SK-N-SH treated with all-trans-retinoic acid at 6 μM for 48 hours (cell line): ENCODE data around the gene MACROD1.
"Not testable (repeated sequence)": the region's sequence is repeated elsewhere in the genome, so short reads cannot be mapped to it uniquely, and the experiment has no call there.

Experiments
- ATAC-seq: fragments of 200-7000 bp; cut with Tn5 transposase; 3 replicates; pipeline ENCODE4 v1.9.1; 2020; ENCODE audit warnings: mild to moderate bottlenecking, moderate library complexity
- ARNTL ChIP-seq: fragments of 450-650 bp; formaldehyde crosslinking; IDR thresholded peaks from 2 replicates; pipeline ENCODE4 v1.5.0; 2020; ENCODE audit warnings: low read depth, mild to moderate bottlenecking, moderate library complexity, borderline replicate concordance
- BACH2 ChIP-seq: fragments of 250-450 bp; sonication (Bioruptor Pico); IDR thresholded peaks from 2 replicates; pipeline ENCODE4 v1.9.0; 2021; ENCODE audit warnings: mild to moderate bottlenecking, borderline replicate concordance
- CREB5 ChIP-seq: fragments of 250-450 bp; sonication (Bioruptor Pico); IDR thresholded peaks from 2 replicates; pipeline ENCODE4 v1.5.1; 2020; ENCODE audit warnings: low read depth, mild to moderate bottlenecking, moderate library complexity
- CSDC2 ChIP-seq: fragments of 250-450 bp; sonication (Bioruptor Pico); IDR thresholded peaks from 2 replicates; pipeline ENCODE4 v1.5.0; 2020; ENCODE audit warnings: mild to moderate bottlenecking, moderate library complexity
- CSRNP3 ChIP-seq: fragments of 250-450 bp; sonication (Bioruptor Pico); IDR thresholded peaks from 2 replicates; pipeline ENCODE4 v1.5.1; 2021; ENCODE audit warnings: mild to moderate bottlenecking, moderate library complexity
- GLIS3 ChIP-seq: fragments of 250-450 bp; sonication (Bioruptor Pico); IDR thresholded peaks from 2 replicates; pipeline ENCODE4 v1.5.0; 2020; ENCODE audit warnings: mild to moderate bottlenecking, moderate library complexity
- OSR1 ChIP-seq: fragments of 250-450 bp; sonication (Bioruptor Pico); IDR thresholded peaks from 2 replicates; pipeline ENCODE4 v1.8.0; 2022; ENCODE audit warnings: moderate library complexity, mild to moderate bottlenecking, inconsistent platforms
- PATZ1 ChIP-seq: fragments of 250-450 bp; sonication (Bioruptor Pico); IDR thresholded peaks from 2 replicates; pipeline ENCODE4 v1.8.0; 2020; ENCODE audit warnings: mild to moderate bottlenecking, moderate library complexity, borderline replicate concordance
- POU6F1 ChIP-seq: fragments of 250-450 bp; sonication (Bioruptor Pico); IDR thresholded peaks from 2 replicates; pipeline ENCODE4 v1.8.0; 2021; ENCODE audit warnings: low read depth, mild to moderate bottlenecking, moderate library complexity, borderline replicate concordance
- PPARA ChIP-seq: fragments of 250-450 bp; sonication (Bioruptor Pico); IDR thresholded peaks from 2 replicates; pipeline ENCODE4 v1.5.0; 2020; ENCODE audit warnings: mild to moderate bottlenecking, borderline replicate concordance
- RARB ChIP-seq: fragments of 250-450 bp; sonication (Bioruptor Pico); IDR thresholded peaks from 2 replicates; pipeline ENCODE4 v1.8.0; 2021; ENCODE audit warnings: mild to moderate bottlenecking, moderate library complexity
- TCF4 ChIP-seq: fragments of 250-450 bp; sonication (Bioruptor Pico); IDR thresholded peaks from 2 replicates; pipeline ENCODE4 v1.8.0; 2021; ENCODE audit warnings: mild to moderate bottlenecking, moderate library complexity, borderline replicate concordance
- TOX ChIP-seq: fragments of 250-450 bp; sonication (Bioruptor Pico); IDR thresholded peaks from 2 replicates; pipeline ENCODE4 v1.8.0; 2021; ENCODE audit warnings: mild to moderate bottlenecking, moderate library complexity, borderline replicate concordance
- ZFP3 ChIP-seq: fragments of 250-450 bp; sonication (Bioruptor Pico); IDR thresholded peaks from 2 replicates; pipeline ENCODE4 v1.5.0; 2020; ENCODE audit warnings: mild to moderate bottlenecking, moderate library complexity
- ZFP30 ChIP-seq: fragments of 450-650 bp; formaldehyde crosslinking; IDR thresholded peaks from 2 replicates; pipeline ENCODE4 v1.5.0; 2022; ENCODE audit warnings: mild to moderate bottlenecking, moderate library complexity
- ZNF565 ChIP-seq: fragments of 450-650 bp; formaldehyde crosslinking; conservative IDR thresholded peaks from 2 replicates; pipeline ENCODE4 v1.5.0; 2020; ENCODE audit warnings: low read depth, mild to moderate bottlenecking, moderate library complexity
- ZNF70 ChIP-seq: fragments of 450-650 bp; formaldehyde crosslinking; IDR thresholded peaks from 2 replicates; pipeline ENCODE4 v1.5.0; 2020; ENCODE audit warnings: mild to moderate bottlenecking, moderate library complexity
- ZNF8 ChIP-seq: fragments of 450-650 bp; formaldehyde crosslinking; IDR thresholded peaks from 2 replicates; pipeline ENCODE4 v1.5.0; 2020; ENCODE audit warnings: mild to moderate bottlenecking, moderate library complexity

MACROD1 gene

GRCh38 chr11:64049509-64049908 lies 116.4 kb downstream of the MACROD1 start:
- no peak for TF ChIP-seq ZFP3
- ATAC-seq, result no peak

GRCh38 chr11:64048042-64048854 lies 117.7 kb downstream of the MACROD1 start:
- no peak for TF ChIP-seq TOX
- TF ChIP-seq ZFP3, result no peak
- TF ChIP-seq ZNF70 (CRISPR knock-in tag), result no peak
- TF ChIP-seq TCF4 (CRISPR knock-in tag), result no peak
- no peak for TF ChIP-seq ARNTL
- no peak for TF ChIP-seq CREB5
- TF ChIP-seq RARB, result no peak
- TF ChIP-seq GLIS3 (CRISPR knock-in tag), result no peak
- TF ChIP-seq ZNF8, result no peak
- no peak for TF ChIP-seq POU6F1 (CRISPR knock-in tag)
- no peak for TF ChIP-seq ZFP30 (CRISPR knock-in tag)
- no peak; the same call in 2 of the 3 replicates for ATAC-seq

- ATAC-seq, result not testable (repeated sequence)
Measured at GRCh38 chr11:64047373-64047772, 118.5 kb downstream of the MACROD1 start.

- no peak for ATAC-seq
- no peak for TF ChIP-seq PATZ1 (CRISPR knock-in tag)
- TF ChIP-seq POU6F1 (CRISPR knock-in tag), result no peak
- TF ChIP-seq ZNF70 (CRISPR knock-in tag), result no peak
- TF ChIP-seq CSRNP3 (CRISPR knock-in tag), result no peak
- no peak for TF ChIP-seq ZNF565
Measured at GRCh38 chr11:64045700-64046099, 120.2 kb downstream of the MACROD1 start.

GRCh38 chr11:64044730-64045393 lies 121.1 kb downstream of the MACROD1 start:
- ATAC-seq, result peak; percentile 26; the same call in 1 of the 3 replicates
- TF ChIP-seq CSDC2 (CRISPR knock-in tag), result no peak
- TF ChIP-seq OSR1 (CRISPR knock-in tag), result no peak
- no peak for TF ChIP-seq ZFP30 (CRISPR knock-in tag)
- TF ChIP-seq GLIS3 (CRISPR knock-in tag), result no peak
- no peak for TF ChIP-seq RARB
- TF ChIP-seq TCF4 (CRISPR knock-in tag), result peak; percentile 67; the same call in 1 of the 2 replicates
- TF ChIP-seq PPARA (CRISPR knock-in tag), result no peak
- TF ChIP-seq ARNTL, result no peak
- no peak for TF ChIP-seq POU6F1 (CRISPR knock-in tag)
- TF ChIP-seq ZNF565, result no peak
- TF ChIP-seq PATZ1 (CRISPR knock-in tag), result no peak
- no peak for TF ChIP-seq BACH2 (CRISPR knock-in tag)
- TF ChIP-seq ZNF8, result no peak
- no peak for TF ChIP-seq CSRNP3 (CRISPR knock-in tag)
